ENCODE results near the gene SNX21.
A peak's percentile ranks its signal among the peaks of the same experiment; 100 is the strongest.

The SNX21 gene

DNA sequence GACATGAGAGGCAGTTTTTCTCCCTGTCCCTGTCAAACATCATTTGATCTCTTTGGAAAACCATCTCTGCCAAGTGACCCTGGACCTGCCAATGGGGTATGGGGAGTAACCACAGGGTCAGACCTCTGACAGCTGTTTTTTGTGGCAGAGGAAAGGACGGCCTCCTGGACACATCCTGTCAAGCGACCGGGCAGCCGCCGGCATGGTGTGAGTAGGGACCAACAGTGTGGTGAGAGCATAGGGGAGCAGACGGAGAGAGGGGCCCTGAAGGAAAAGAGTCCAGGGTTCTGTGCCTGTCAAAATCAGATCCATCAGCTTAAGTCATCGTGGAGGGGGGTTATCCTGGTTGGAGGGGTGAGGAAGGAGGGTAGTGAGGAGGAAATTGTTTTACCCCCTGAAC lies 31.7 kb upstream of the SNX21 start:
- TF ChIP-seq, protein P1, sequence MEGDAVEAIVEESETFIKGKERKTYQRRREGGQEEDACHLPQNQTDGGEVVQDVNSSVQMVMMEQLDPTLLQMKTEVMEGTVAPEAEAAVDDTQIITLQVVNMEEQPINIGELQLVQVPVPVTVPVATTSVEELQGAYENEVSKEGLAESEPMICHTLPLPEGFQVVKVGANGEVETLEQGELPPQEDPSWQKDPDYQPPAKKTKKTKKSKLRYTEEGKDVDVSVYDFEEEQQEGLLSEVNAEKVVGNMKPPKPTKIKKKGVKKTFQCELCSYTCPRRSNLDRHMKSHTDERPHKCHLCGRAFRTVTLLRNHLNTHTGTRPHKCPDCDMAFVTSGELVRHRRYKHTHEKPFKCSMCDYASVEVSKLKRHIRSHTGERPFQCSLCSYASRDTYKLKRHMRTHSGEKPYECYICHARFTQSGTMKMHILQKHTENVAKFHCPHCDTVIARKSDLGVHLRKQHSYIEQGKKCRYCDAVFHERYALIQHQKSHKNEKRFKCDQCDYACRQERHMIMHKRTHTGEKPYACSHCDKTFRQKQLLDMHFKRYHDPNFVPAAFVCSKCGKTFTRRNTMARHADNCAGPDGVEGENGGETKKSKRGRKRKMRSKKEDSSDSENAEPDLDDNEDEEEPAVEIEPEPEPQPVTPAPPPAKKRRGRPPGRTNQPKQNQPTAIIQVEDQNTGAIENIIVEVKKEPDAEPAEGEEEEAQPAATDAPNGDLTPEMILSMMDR (IDR thresholded peaks at IDR 0.05; ENCODE audit: low read depth, low read length): no peak
- DNase-seq (ENCODE audit: extremely low read depth, low read depth): no peak

DNA sequence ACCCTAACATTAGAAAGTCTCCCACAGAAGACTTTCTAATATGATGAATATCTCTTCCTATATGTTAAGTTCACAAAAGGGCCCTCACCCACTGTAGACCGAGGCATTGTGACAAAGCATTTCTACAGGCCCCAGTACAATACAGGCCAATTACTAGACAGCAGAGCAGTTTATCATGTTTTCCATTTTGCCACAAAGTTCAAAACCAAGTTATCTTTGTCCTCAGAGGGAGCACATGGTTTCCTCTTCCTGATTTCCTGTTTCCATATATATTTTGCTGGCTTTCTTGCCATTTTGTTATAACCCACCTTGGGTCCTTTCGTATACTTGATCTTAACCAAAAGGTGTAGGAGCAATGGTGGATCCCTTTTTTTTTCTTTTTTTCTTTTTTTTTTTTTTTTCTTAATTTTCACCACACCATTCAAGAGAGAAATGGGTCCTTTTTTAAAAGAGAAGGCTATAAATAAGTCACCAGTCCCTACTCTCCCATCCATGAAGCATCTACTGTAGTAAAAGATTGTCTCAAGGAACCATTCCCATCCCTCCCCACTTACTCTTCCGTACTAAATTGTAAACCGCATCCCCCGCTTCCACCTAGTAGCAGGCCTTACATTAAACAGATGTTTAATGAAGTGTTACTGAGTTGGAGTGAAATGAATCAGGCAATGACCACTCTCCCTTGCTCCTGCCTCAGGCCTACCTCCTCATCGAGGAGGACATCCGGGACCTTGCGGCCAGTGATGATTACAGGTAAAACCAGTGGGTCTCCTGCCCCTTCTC lies 23.2 kb upstream of the SNX21 start:
- no peak for DNase-seq (ENCODE audit: extremely low read depth, low read depth)
- TF ChIP-seq, protein P1 (IDR thresholded peaks at IDR 0.05; ENCODE audit: low read depth, low read length): no peak

DNA sequence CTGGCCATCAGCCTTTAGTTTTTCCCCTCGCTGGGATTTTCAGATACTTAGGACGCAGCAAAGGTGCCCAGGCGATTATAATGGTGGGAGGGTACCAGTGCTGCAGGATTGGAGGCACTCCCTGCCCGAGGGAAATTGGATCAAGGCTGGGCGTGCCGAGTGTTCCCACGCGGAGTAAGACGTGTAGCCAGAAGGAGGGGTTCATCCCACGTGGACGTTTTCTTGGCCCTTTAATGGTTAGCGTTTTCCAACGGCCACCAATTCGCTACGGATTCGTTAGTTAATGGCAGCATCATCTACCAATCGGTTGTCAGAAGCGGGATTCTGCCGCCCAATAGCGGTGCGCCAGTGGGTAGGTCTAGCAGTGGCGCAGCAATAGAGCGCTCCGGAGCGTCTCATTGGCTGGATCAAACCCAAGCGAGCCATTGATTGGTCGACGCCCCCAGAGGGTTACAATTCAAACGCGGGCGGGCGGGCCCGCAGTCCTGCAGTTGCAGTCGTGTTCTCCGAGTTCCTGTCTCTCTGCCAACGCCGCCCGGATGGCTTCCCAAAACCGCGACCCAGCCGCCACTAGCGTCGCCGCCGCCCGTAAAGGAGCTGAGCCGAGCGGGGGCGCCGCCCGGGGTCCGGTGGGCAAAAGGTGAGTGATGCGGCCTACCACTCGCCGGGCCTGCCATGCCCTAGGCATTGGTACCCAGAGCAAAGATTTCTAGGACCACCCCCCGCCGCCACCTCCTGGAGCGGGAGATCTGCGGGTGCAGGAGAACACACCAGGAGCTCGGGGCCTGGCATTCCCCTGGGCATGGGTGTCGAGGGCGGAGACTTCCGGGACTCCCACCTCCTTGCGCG lies 21.2 kb upstream of the SNX21 start, which contains the start of gene UBE2C:
TSS of gene UBE2C (plus strand) at position 488 of the 849 bp plus-strand sequence. CDS start at position 540, 52 bp downstream.
- TF ChIP-seq, protein P1 (IDR thresholded peaks at IDR 0.05; ENCODE audit: low read depth, low read length): no peak
- DNase-seq (ENCODE audit: extremely low read depth, low read depth): peak; percentile 99

DNA sequence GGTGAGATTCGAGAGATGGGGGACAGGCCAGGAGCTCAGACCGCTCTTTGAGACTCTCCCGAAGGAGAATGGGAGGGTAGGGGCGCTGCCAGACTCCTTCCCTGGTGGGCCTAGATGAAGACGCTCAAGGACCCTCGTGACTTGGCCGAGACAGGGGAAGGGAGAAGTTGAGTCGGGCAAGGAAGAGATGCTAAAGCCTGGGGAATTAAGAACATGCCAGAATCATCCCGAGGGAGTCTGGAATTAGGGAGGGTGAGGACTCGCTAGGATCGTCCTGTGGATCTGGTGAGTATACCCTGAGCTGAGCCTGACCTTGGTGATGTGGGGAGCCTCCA lies 20.6 kb upstream of the SNX21 start:
- no peak for DNase-seq (ENCODE audit: extremely low read depth, low read depth)
- TF ChIP-seq, protein P1 (IDR thresholded peaks at IDR 0.05; ENCODE audit: low read depth, low read length): no peak

DNA sequence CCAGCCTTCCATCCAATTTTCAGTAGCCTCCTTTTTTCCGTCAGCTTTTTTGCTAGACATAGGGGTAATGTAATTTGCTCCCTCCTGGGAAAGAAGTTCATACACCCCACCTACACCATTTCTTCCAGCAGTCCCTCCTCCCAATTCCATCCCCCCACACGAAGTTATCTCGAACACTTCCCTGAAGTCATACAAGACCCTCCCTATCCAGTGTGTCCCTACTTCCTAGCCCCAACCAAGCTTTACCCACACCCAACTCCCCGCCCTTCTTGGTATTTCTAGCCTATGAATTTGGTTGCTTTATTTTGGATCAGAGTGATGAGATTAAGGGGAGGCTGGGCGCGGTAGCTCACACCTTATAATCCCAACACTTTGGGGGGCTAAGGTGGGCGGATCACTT lies 20.1 kb upstream of the SNX21 start:
- no peak for DNase-seq (ENCODE audit: extremely low read depth, low read depth)
- TF ChIP-seq, protein P1 (IDR thresholded peaks at IDR 0.05; ENCODE audit: low read depth, low read length): no peak

DNA sequence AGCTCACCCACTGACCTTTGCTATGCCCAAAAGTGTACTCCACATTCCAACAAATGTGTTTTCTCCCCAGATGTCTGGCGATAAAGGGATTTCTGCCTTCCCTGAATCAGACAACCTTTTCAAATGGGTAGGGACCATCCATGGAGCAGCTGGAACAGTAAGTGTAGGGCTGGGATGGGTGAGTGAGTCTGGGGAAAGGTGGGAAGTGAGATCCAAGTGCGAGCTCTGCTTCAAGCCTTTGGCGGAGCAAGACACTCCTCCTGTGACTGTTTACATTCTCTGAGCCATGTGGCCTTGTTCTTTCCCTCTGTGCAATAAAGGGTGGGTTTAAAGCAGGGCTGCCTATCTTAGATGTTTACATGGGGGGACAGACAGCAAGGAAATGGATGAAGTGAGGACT lies 19.3 kb upstream of the SNX21 start:
- no peak for DNase-seq (ENCODE audit: extremely low read depth, low read depth)
- TF ChIP-seq, protein P1 (IDR thresholded peaks at IDR 0.05; ENCODE audit: low read depth, low read length): no peak

DNA sequence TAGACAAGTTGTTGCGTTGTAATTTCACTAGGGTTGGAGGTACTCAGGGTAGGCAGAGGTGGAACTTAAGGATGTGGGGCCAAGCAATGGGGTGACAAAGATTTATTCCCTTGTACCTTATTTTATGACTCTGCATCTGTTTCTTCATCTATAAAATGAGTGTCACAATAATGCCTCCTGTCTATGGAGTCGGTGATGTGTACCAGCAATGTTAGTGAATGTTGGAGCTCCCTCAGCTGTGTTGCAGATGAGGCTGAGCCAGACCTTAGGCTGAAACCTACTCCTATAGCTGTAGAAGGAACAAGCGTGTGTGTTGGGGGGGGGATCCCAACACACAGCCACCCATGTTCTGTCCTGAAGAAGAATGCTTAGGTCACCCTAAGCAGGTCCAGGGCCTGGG lies 16.6 kb upstream of the SNX21 start:
- TF ChIP-seq, protein P1 (IDR thresholded peaks at IDR 0.05; ENCODE audit: low read depth, low read length): no peak

More for the DNA sequence above, 16.6 kb upstream of the SNX21 start:
- DNase-seq (ENCODE audit: extremely low read depth, low read depth): no peak

Data from AG09319 (cell line).